ENCODE data around the gene SH3RF2.
"Not testable (repeated sequence)": the region's sequence is repeated elsewhere in the genome, so short reads cannot be mapped to it uniquely, and the experiment has no call there.

SH3RF2 gene

GRCh38 chr5:145936401-145937131, at the start of gene SH3RF2:
SH3RF2 (plus strand) TSS chr5:145936578; CDS start chr5:145937929, 1,351 bp downstream.
- DNase-seq = peak in 19 of 56 donors; percentile 6 to 58 (median 30)

- no peak for DNase-seq
These were observed 49.2 kb upstream of the SH3RF2 start for GRCh38 chr5:145887217-145887616.

- DNase-seq = peak in 10 of 56 donors; percentile 1 to 43 (median 9)
These were observed 48.3 kb upstream of the SH3RF2 start for GRCh38 chr5:145887976-145888574.

- DNase-seq = no peak
These were observed 46.8 kb upstream of the SH3RF2 start for GRCh38 chr5:145889611-145890010.

GRCh38 chr5:145891378-145891777, 45.0 kb upstream of the SH3RF2 start:
- not testable (repeated sequence) for DNase-seq

- DNase-seq = no peak
These were observed 38.2 kb upstream of the SH3RF2 start for GRCh38 chr5:145898171-145898570.

GRCh38 chr5:145902421-145902820, 34.0 kb upstream of the SH3RF2 start:
- DNase-seq = no peak

- no peak for DNase-seq
These were observed 33.3 kb upstream of the SH3RF2 start for GRCh38 chr5:145903113-145903512.

- DNase-seq = no peak
These were observed 32.5 kb upstream of the SH3RF2 start for GRCh38 chr5:145903867-145904266.

- no peak for DNase-seq
These were observed 31.6 kb upstream of the SH3RF2 start for GRCh38 chr5:145904743-145905142.

- DNase-seq = no peak
These were observed 30.0 kb upstream of the SH3RF2 start for GRCh38 chr5:145906401-145906800.

- DNase-seq = peak in 6 of 56 donors; percentile 1 to 33 (median 21)
These were observed 28.0 kb upstream of the SH3RF2 start for GRCh38 chr5:145908206-145908960.

GRCh38 chr5:145911164-145911563, 25.2 kb upstream of the SH3RF2 start:
- DNase-seq = no peak

- no peak for DNase-seq
These were observed 24.4 kb upstream of the SH3RF2 start for GRCh38 chr5:145912019-145912418.

GRCh38 chr5:145912594-145912993, 23.8 kb upstream of the SH3RF2 start:
- no peak for DNase-seq

GRCh38 chr5:145913701-145914100, 22.7 kb upstream of the SH3RF2 start:
- DNase-seq = no peak

- peak in 31 of 56 donors; percentile 7 to 80 (median 42) for DNase-seq
These were observed 20.3 kb upstream of the SH3RF2 start for GRCh38 chr5:145915970-145916638.

- no peak for DNase-seq
These were observed 19.1 kb upstream of the SH3RF2 start for GRCh38 chr5:145917288-145917687.

GRCh38 chr5:145918397-145918796, 18.0 kb upstream of the SH3RF2 start:
- no peak for DNase-seq

- peak in 1 of 56 donors; percentile 14 for DNase-seq
These were observed 17.0 kb upstream of the SH3RF2 start for GRCh38 chr5:145919413-145919812.

GRCh38 chr5:145920542-145921210, 15.7 kb upstream of the SH3RF2 start:
- no peak for DNase-seq

All from nucleus accumbens (tissue), 56 donors.